PC-3 (cell line): ENCODE results near the gene DTNB.

Experiments used
- EZH2 ChIP-seq: fragments of 300-600 bp; sonication (generic); IDR thresholded peaks from one replicate; pipeline ENCODE4 v1.6.1; 2017; ENCODE audit warnings: antibody characterized with exemption, mild to moderate bottlenecking, low read length; ENCODE audit not compliant: unreplicated experiment
- TF ChIP-seq, protein P1 (sequence below): fragments of 300-600 bp; sonication (generic); conservative IDR thresholded peaks from 2 replicates; pipeline ENCODE4 v1.5.1; 2017; ENCODE audit warnings: antibody characterized with exemption, low read depth, mild to moderate bottlenecking, low read length

DNA sequence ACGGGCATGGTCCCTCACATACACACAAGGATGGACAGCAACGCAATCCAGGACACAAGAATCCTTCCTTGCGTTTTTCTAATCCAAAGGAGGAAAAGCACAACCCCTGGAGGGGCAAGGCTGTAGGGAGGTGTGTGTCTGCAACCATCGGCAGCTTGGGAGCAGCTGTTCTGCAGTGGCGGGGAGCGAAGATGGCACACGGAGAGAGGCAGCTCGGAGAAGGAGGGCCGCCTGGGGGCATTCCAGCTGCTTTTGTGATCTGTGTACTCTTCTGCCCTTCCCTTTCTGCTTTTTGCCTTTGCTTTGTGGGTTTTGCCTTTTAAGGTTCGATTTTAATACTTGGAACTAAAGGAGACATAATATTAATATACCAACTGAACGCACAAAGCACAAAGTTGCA lies 194.6 kb downstream of the DTNB start:
- TF ChIP-seq, protein P1, sequence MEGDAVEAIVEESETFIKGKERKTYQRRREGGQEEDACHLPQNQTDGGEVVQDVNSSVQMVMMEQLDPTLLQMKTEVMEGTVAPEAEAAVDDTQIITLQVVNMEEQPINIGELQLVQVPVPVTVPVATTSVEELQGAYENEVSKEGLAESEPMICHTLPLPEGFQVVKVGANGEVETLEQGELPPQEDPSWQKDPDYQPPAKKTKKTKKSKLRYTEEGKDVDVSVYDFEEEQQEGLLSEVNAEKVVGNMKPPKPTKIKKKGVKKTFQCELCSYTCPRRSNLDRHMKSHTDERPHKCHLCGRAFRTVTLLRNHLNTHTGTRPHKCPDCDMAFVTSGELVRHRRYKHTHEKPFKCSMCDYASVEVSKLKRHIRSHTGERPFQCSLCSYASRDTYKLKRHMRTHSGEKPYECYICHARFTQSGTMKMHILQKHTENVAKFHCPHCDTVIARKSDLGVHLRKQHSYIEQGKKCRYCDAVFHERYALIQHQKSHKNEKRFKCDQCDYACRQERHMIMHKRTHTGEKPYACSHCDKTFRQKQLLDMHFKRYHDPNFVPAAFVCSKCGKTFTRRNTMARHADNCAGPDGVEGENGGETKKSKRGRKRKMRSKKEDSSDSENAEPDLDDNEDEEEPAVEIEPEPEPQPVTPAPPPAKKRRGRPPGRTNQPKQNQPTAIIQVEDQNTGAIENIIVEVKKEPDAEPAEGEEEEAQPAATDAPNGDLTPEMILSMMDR = no peak
- TF ChIP-seq EZH2 = no peak
